ENCODE data around the gene ASXL2.

- TF ChIP-seq CTCF (IDR thresholded peaks at IDR 0.05; ENCODE audit: insufficient read depth, low read length) (no peak), SPI1 (IDR thresholded peaks at IDR 0.05; ENCODE audit: borderline replicate concordance, low read depth) (no peak), REST (IDR thresholded peaks at IDR 0.05; ENCODE audit: insufficient replicate concordance, low read depth) (no peak), GABPA (IDR thresholded peaks at IDR 0.05; ENCODE audit: low read depth) (no peak), POLR2AphosphoS5 (IDR thresholded peaks at IDR 0.05; ENCODE audit: low read depth) (no peak)
Observed at GRCh38 chr2:25736899-25737515, 141.3 kb downstream of the ASXL2 start.
